ENCODE data around the gene LAMA2.

GRCh38 chr6:129498950-129499842 lies 616.3 kb downstream of the LAMA2 start:
- no peak for TF ChIP-seq POLR2AphosphoS5 (IDR thresholded peaks at IDR 0.05; ENCODE audit: insufficient read depth, low read depth, low read length)
- TF ChIP-seq CTCF (IDR thresholded peaks at IDR 0.05; ENCODE audit: extremely low read depth in 1 of 2, insufficient read depth in 1 of 2, low read depth in 1 of 2, low read length in 2 of 2), result peak; percentile 21 to 36
- TF ChIP-seq EZH2 (IDR thresholded peaks at IDR 0.05; ENCODE audit: borderline replicate concordance, low read depth, low read length, severe bottlenecking), result no peak
- TF ChIP-seq POLR2A (IDR thresholded peaks at IDR 0.05; ENCODE audit: low read depth, low read length), result no peak
- no peak for TF ChIP-seq MAX (IDR thresholded peaks at IDR 0.05; ENCODE audit: insufficient read depth, insufficient read length)
- TF ChIP-seq JUN (IDR thresholded peaks at IDR 0.05; ENCODE audit: borderline replicate concordance, insufficient read depth, insufficient read length, low read depth), result no peak
- no peak for TF ChIP-seq MYC (IDR thresholded peaks at IDR 0.05; ENCODE audit: low read depth, low read length)
- no peak for TF ChIP-seq FOS (IDR thresholded peaks at IDR 0.05; ENCODE audit: borderline replicate concordance, insufficient read depth, low read length)
- peak; percentile 6 for TF ChIP-seq GATA2 (IDR thresholded peaks at IDR 0.05; ENCODE audit: insufficient read depth, insufficient read length, low read depth, low read length)

Measured in endothelial cell of umbilical vein (primary cell).